Skeletal muscle tissue (tissue), 4 donors: Measurements from ENCODE around the gene RAB40B. TPM values are rescaled to one million over a fixed set of nuclear protein-coding genes. Genes with fewer than 3 reads are reported as not detected.

Experiments
- H3K27ac ChIP-seq: one replicate; pipeline ENCODE4 v1.7.0; 2013; ENCODE audit warnings: mild to moderate bottlenecking, low read depth, low read length, inconsistent platforms
- H3K27me3 ChIP-seq, 3 donors: one replicate each; pipeline ENCODE4 v1.7.0; 2013; ENCODE audit warnings: low read length in 3 of 3; ENCODE audit not compliant: control insufficient read depth in 3 of 3, insufficient read depth in 3 of 3
- H3K36me3 ChIP-seq, 3 donors: one replicate each; pipeline ENCODE4 v1.7.0; 2013; ENCODE audit warnings: low read length in 3 of 3; ENCODE audit not compliant: control insufficient read depth in 3 of 3, insufficient read depth in 3 of 3
- H3K4me1 ChIP-seq, 3 donors: one replicate each; pipeline ENCODE4 v1.7.0; 2013; ENCODE audit warnings: low read length in 3 of 3, mild to moderate bottlenecking in 3 of 3; ENCODE audit not compliant: control insufficient read depth in 3 of 3, insufficient read depth in 3 of 3
- H3K4me3 ChIP-seq, 3 donors: one replicate each; pipeline ENCODE4 v1.7.0; 2013; ENCODE audit warnings: low read length in 3 of 3
- H3K9ac ChIP-seq, 3 donors: one replicate each; pipeline ENCODE4 v1.7.0; 2013; ENCODE audit warnings: low read length in 3 of 3, mild to moderate bottlenecking in 3 of 3, moderate library complexity in 2 of 3, low read depth in 1 of 3
- H3K9me3 ChIP-seq, 3 donors: one replicate each; pipeline ENCODE4 v1.7.0; 2013; ENCODE audit warnings: low read length in 3 of 3; ENCODE audit not compliant: control insufficient read depth in 3 of 3
- total RNA-seq: library from RNA; depleted of rRNA; stranded (reverse); fragments of >200 nt; gene quantifications from one replicate; pipeline ENCODE4 v1.2.3, GENCODE V29; 2014
- donor health status: Osteomylitis.

The RAB40B gene
- total RNA-seq, 1 donor from 2014 or later = 12.0 TPM

GRCh38 chr17:82683534-82683933 is 15.0 kb downstream of the RAB40B start:
- Histone ChIP-seq H3K4me3 (no peak overlapping the region), H3K36me3 (no peaks in the 10 kb centered on the region), H3K27me3 (no peaks in the 10 kb centered on the region), H3K9ac (no peak overlapping the region), H3K27ac (no peak overlapping the region), H3K9me3 (peaks cover 0 to 2% (median 0%) of the 10 kb centered on the region in 3 donors), H3K4me1 (peaks cover 6 to 16% (median 11%) of the 10 kb centered on the region in 3 donors)

- H3K36me3 ChIP-seq = no peaks in the 10 kb centered on the region
- peaks cover 0 to 2% (median 0%) of the 10 kb centered on the region in 3 donors for H3K9me3 ChIP-seq
- H3K9ac ChIP-seq = no peak overlapping the region
- H3K27me3 ChIP-seq = no peaks in the 10 kb centered on the region
- H3K27ac ChIP-seq = no peak overlapping the region
- H3K4me1 ChIP-seq = peaks cover 0 to 6% (median 1%) of the 10 kb centered on the region in 3 donors
- H3K4me3 ChIP-seq = no peak overlapping the region
Measured at GRCh38 chr17:82681547-82681946, 17.0 kb downstream of the RAB40B start.

GRCh38 chr17:82679586-82680465 is 18.7 kb downstream of the RAB40B start:
- Histone ChIP-seq H3K4me1 (peaks cover 0 to 3% (median 0%) of the 10 kb centered on the region in 3 donors), H3K27ac (no peak overlapping the region), H3K9me3 (peaks cover 0 to 2% (median 0%) of the 10 kb centered on the region in 3 donors), H3K4me3 (no peak overlapping the region), H3K9ac (no peak overlapping the region), H3K36me3 (no peaks in the 10 kb centered on the region), H3K27me3 (no peaks in the 10 kb centered on the region)

- H3K27ac ChIP-seq = no peak overlapping the region
- H3K4me1 ChIP-seq = peaks cover 0 to 3% (median 0%) of the 10 kb centered on the region in 3 donors
- H3K9me3 ChIP-seq = peaks cover 0 to 2% (median 0%) of the 10 kb centered on the region in 3 donors
- no peaks in the 10 kb centered on the region for H3K36me3 ChIP-seq
- H3K9ac ChIP-seq = peak overlapping the region in 2 of 3 donors; percentile 50 to 57
- no peaks in the 10 kb centered on the region for H3K27me3 ChIP-seq
- peak overlapping the region; percentile 27 to 65 (median 35) for H3K4me3 ChIP-seq
Measured at GRCh38 chr17:82678265-82678891, 20.1 kb downstream of the RAB40B start.

GRCh38 chr17:82677353-82677925 is 21.1 kb downstream of the RAB40B start:
- Histone ChIP-seq H3K9me3 (peaks cover 0 to 2% (median 0%) of the 10 kb centered on the region in 3 donors), H3K27me3 (no peaks in the 10 kb centered on the region), H3K4me1 (peaks cover 0 to 3% (median 0%) of the 10 kb centered on the region in 3 donors), H3K9ac (no peak overlapping the region), H3K4me3 (no peak overlapping the region), H3K36me3 (no peaks in the 10 kb centered on the region), H3K27ac (no peak overlapping the region)

GRCh38 chr17:82675476-82676245 is 22.8 kb downstream of the RAB40B start:
- H3K4me1 ChIP-seq = peaks cover 0 to 3% (median 0%) of the 10 kb centered on the region in 3 donors
- no peak overlapping the region for H3K27ac ChIP-seq
- H3K4me3 ChIP-seq = no peak overlapping the region
- peak overlapping the region in 1 of 3 donors; percentile 16 for H3K9ac ChIP-seq
- H3K27me3 ChIP-seq = no peaks in the 10 kb centered on the region
- H3K9me3 ChIP-seq = no peaks in the 10 kb centered on the region
- no peaks in the 10 kb centered on the region for H3K36me3 ChIP-seq

GRCh38 chr17:82674656-82675475 is 23.6 kb downstream of the RAB40B start:
- no peaks in the 10 kb centered on the region for H3K27me3 ChIP-seq
- peaks cover 0 to 3% (median 0%) of the 10 kb centered on the region in 3 donors for H3K4me1 ChIP-seq
- H3K9me3 ChIP-seq = no peaks in the 10 kb centered on the region
- no peaks in the 10 kb centered on the region for H3K36me3 ChIP-seq
- H3K9ac ChIP-seq = no peak overlapping the region
- no peak overlapping the region for H3K4me3 ChIP-seq
- no peak overlapping the region for H3K27ac ChIP-seq

- Histone ChIP-seq H3K4me3 (no peak overlapping the region), H3K4me1 (peaks cover 2 to 6% (median 3%) of the 10 kb centered on the region in 3 donors), H3K27me3 (no peaks in the 10 kb centered on the region), H3K27ac (no peak overlapping the region), H3K9ac (no peak overlapping the region), H3K9me3 (no peaks in the 10 kb centered on the region), H3K36me3 (peaks cover 0 to 3% (median 3%) of the 10 kb centered on the region in 3 donors)
Measured at GRCh38 chr17:82670661-82671450, 27.6 kb downstream of the RAB40B start.
